PFSK-1 (cell line): Measurements from ENCODE around the gene PHAF1.

Source experiments
- FOXP2 ChIP-seq: optimal IDR thresholded peaks from 2 replicates; pipeline ENCODE3; 2011; ENCODE audit warnings: borderline replicate concordance, control low read depth, inconsistent platforms; ENCODE audit not compliant: insufficient read depth; ENCODE audit errors: extremely low read length, extremely low read depth
- POLR2AphosphoS5 ChIP-seq: IDR thresholded peaks from 2 replicates; pipeline ENCODE4 v1.6.1; 2012; ENCODE audit warnings: low read depth, mild to moderate bottlenecking, control low read depth, low read length, moderate library complexity
- REST ChIP-seq, 2 experiments: IDR thresholded peaks; 2 replicates each; pipeline versions ENCODE4 v1.6.1 to v1.8.0; 2011 to 2012; ENCODE audit warnings: low read depth in 2 of 2, low read length in 2 of 2, control low read depth in 1 of 2, inconsistent platforms in 1 of 2, mild to moderate bottlenecking in 1 of 2, moderate library complexity in 1 of 2; ENCODE audit not compliant: insufficient read depth in 1 of 2
- SIN3A ChIP-seq: IDR thresholded peaks from 2 replicates; pipeline ENCODE4 v1.6.1; 2012; ENCODE audit warnings: mild to moderate bottlenecking, low read length, moderate library complexity, borderline replicate concordance; ENCODE audit not compliant: insufficient read depth
- TAF1 ChIP-seq: IDR thresholded peaks from 2 replicates; pipeline ENCODE4 v1.6.1; 2012; ENCODE audit warnings: low read length, control low read depth, borderline replicate concordance; ENCODE audit not compliant: insufficient read depth

The PHAF1 gene

GRCh38 chr16:67181346-67181745 is 71.6 kb downstream of the PHAF1 start:
- TF ChIP-seq FOXP2 (no peak), SIN3A (no peak), TAF1 (no peak), REST (IDR thresholded peaks at IDR 0.05; ENCODE audit: insufficient read depth in 1 of 2, low read depth in 2 of 2, low read length in 2 of 2) (no peak), POLR2AphosphoS5 (no peak)

GRCh38 chr16:67182288-67182687 is 72.5 kb downstream of the PHAF1 start:
- TF ChIP-seq POLR2AphosphoS5 (no peak), REST (IDR thresholded peaks at IDR 0.05; ENCODE audit: insufficient read depth in 1 of 2, low read depth in 2 of 2, low read length in 2 of 2) (no peak), SIN3A (no peak), TAF1 (no peak), FOXP2 (no peak)

- TF ChIP-seq FOXP2 (no peak), POLR2AphosphoS5 (peak; percentile 16; the same call in 1 of the 2 replicates), TAF1 (no peak)
Measured at GRCh38 chr16:67183284-67183626, 73.5 kb downstream of the PHAF1 start.

GRCh38 chr16:67183627-67184452 is 74.1 kb downstream of the PHAF1 start, which contains the start of gene MATCAP1:
Gene MATCAP1 (minus strand): TSS chr16:67183963. CDS start chr16:67180610, 3,353 bp downstream.
- TF ChIP-seq POLR2AphosphoS5 = peak; percentile 66; the same call in 1 of the 2 replicates
- no peak for TF ChIP-seq FOXP2
- peak in 1 of 2 experiments; percentile 53; a peak in 2 of 4 replicates for TF ChIP-seq REST (IDR thresholded peaks at IDR 0.05; ENCODE audit: insufficient read depth in 1 of 2, low read depth in 2 of 2, low read length in 2 of 2)
- TF ChIP-seq TAF1 = no peak
- peak; percentile 4; the same call in 1 of the 2 replicates for TF ChIP-seq SIN3A

- no peak for TF ChIP-seq FOXP2
Measured at GRCh38 chr16:67184453-67184994, 74.8 kb downstream of the PHAF1 start.
